Osteocyte (in vitro differentiated cells): ENCODE measurements around the gene EPS8. TPM values are rescaled to one million over a fixed set of nuclear protein-coding genes. Genes with fewer than 3 reads are reported as not detected.

Experiments used
- DNase-seq: peaks from one replicate; pipeline ENCODE4 v3.0.0; 2021; ENCODE audit warnings: mixed read lengths; ENCODE audit not compliant: unreplicated experiment; ENCODE audit errors: extremely low spot score
- H3K27ac Mint-ChIP-seq: one replicate; pipeline ENCODE4 v1.8.0; 2021; ENCODE audit warnings: mild to moderate bottlenecking, mixed read lengths; ENCODE audit not compliant: unreplicated experiment
- H3K27me3 Mint-ChIP-seq: one replicate; pipeline ENCODE4 v1.8.0; 2021; ENCODE audit warnings: mixed read lengths; ENCODE audit not compliant: unreplicated experiment
- H3K36me3 Mint-ChIP-seq: one replicate; pipeline ENCODE4 v1.8.0; 2021; ENCODE audit warnings: mixed read lengths; ENCODE audit not compliant: unreplicated experiment
- H3K4me1 Mint-ChIP-seq: one replicate; pipeline ENCODE4 v1.8.0; 2021; ENCODE audit warnings: mixed read lengths; ENCODE audit not compliant: unreplicated experiment
- H3K4me3 Mint-ChIP-seq: one replicate; pipeline ENCODE4 v1.8.0; 2021; ENCODE audit warnings: mild to moderate bottlenecking, moderate library complexity, mixed read lengths; ENCODE audit not compliant: unreplicated experiment
- H3K9me3 Mint-ChIP-seq: one replicate; pipeline ENCODE4 v1.8.0; 2021; ENCODE audit warnings: mixed read lengths; ENCODE audit not compliant: unreplicated experiment
- total RNA-seq: library from RNA; stranded (reverse); gene quantifications from 2 replicates; pipeline ENCODE4 v1.2.1, GENCODE V29; 2021
- TF ChIP-seq, protein P1 (sequence below): fragments of 200-600 bp; sonication (generic); IDR thresholded peaks from 2 replicates; pipeline ENCODE4 v1.5.0; 2021; ENCODE audit warnings: antibody characterized with exemption, mild to moderate bottlenecking, moderate library complexity

Gene EPS8
- total RNA-seq, 1 donor from 2014 or later: 308 TPM

- H3K4me1 Mint-ChIP-seq: peaks cover 11% of the 10 kb centered on the region
- H3K36me3 Mint-ChIP-seq: no peaks in the 10 kb centered on the region
- no peaks in the 10 kb centered on the region for H3K9me3 Mint-ChIP-seq
- TF ChIP-seq, protein P1, sequence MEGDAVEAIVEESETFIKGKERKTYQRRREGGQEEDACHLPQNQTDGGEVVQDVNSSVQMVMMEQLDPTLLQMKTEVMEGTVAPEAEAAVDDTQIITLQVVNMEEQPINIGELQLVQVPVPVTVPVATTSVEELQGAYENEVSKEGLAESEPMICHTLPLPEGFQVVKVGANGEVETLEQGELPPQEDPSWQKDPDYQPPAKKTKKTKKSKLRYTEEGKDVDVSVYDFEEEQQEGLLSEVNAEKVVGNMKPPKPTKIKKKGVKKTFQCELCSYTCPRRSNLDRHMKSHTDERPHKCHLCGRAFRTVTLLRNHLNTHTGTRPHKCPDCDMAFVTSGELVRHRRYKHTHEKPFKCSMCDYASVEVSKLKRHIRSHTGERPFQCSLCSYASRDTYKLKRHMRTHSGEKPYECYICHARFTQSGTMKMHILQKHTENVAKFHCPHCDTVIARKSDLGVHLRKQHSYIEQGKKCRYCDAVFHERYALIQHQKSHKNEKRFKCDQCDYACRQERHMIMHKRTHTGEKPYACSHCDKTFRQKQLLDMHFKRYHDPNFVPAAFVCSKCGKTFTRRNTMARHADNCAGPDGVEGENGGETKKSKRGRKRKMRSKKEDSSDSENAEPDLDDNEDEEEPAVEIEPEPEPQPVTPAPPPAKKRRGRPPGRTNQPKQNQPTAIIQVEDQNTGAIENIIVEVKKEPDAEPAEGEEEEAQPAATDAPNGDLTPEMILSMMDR: no peak
- DNase-seq: no peak
- no peak overlapping the region for H3K4me3 Mint-ChIP-seq
- peak overlapping the region; percentile 19 for H3K27ac Mint-ChIP-seq
- H3K27me3 Mint-ChIP-seq: no peaks in the 10 kb centered on the region
These were observed 22.3 kb upstream of the EPS8 start for GRCh38 chr12:15811214-15812127.

DNA sequence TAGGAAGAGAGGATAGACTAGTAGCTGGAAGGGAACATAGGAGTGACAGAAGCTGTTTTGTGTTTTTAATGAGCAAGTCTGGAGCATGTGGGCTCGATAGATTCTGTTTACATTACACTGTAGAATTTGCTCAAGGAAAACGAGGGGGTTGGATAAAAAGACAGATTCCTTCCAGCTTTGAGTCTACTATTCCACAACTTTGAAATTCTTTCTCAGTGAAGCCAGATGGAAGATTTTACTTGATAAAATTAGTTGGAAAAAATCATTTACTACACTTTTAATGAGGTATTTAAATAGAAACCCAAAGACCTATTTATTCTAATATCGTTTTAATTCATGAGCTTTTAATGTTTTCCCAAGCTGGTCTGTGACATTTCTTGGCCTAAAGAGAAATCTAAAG is 19.5 kb upstream of the EPS8 start:
- Mint-ChIP-seq H3K4me1 (peaks cover 11% of the 10 kb centered on the region), H3K36me3 (no peaks in the 10 kb centered on the region), H3K27me3 (no peaks in the 10 kb centered on the region), H3K27ac (no peak overlapping the region), H3K4me3 (no peak overlapping the region), H3K9me3 (no peaks in the 10 kb centered on the region)
- no peak for DNase-seq
- TF ChIP-seq, protein P1: no peak

GRCh38 chr12:15808250-15808649 is 19.1 kb upstream of the EPS8 start:
- no peak overlapping the region for H3K27ac Mint-ChIP-seq
- H3K27me3 Mint-ChIP-seq: no peaks in the 10 kb centered on the region
- no peak for DNase-seq
- H3K36me3 Mint-ChIP-seq: no peaks in the 10 kb centered on the region
- no peaks in the 10 kb centered on the region for H3K9me3 Mint-ChIP-seq
- TF ChIP-seq, protein P1: no peak
- peaks cover 11% of the 10 kb centered on the region for H3K4me1 Mint-ChIP-seq
- no peak overlapping the region for H3K4me3 Mint-ChIP-seq

- no peak for DNase-seq
- Mint-ChIP-seq H3K27ac (no peak overlapping the region), H3K4me1 (peaks cover 6% of the 10 kb centered on the region), H3K9me3 (no peaks in the 10 kb centered on the region), H3K36me3 (no peaks in the 10 kb centered on the region), H3K4me3 (no peak overlapping the region), H3K27me3 (no peaks in the 10 kb centered on the region)
- TF ChIP-seq, protein P1: no peak
These were observed 17.6 kb upstream of the EPS8 start for GRCh38 chr12:15806826-15807225.
